Adrenal gland (tissue), 12 donors: ENCODE data around the gene CILP2. TPM values are rescaled to one million over a fixed set of nuclear protein-coding genes. Genes with fewer than 3 reads are reported as not detected.

Experiments used
- DNase-seq, 7 donors: peaks; one replicate each; pipeline ENCODE4 v3.0.0-alpha.2; 2019 to 2020
- H3K27ac ChIP-seq, 5 donors: fragments of 200-600 bp; sonication (generic) in 4 of 5; 1 replicate in 3 of 5; 2 replicates in 2 of 5; pipeline versions ENCODE4 v1.5.1 to v1.8.0; 2016 to 2020; ENCODE audit warnings: mild to moderate bottlenecking in 1 of 5
- H3K27me3 ChIP-seq: fragments of 200-600 bp; 2 replicates; pipeline ENCODE4 v1.8.0; 2021
- H3K36me3 ChIP-seq, 2 donors: fragments of 200-600 bp; replicated peaks in 1 of 2; 1 replicate in 1 of 2; 2 replicates in 1 of 2; pipeline versions ENCODE4 v1.5.1 to v1.8.0; 2018 to 2022
- H3K4me1 ChIP-seq, 2 donors: fragments of 200-600 bp; replicated peaks in 1 of 2; 1 replicate in 1 of 2; 2 replicates in 1 of 2; pipeline versions ENCODE4 v1.5.1 to v1.8.0; 2018 to 2021
- H3K4me3 ChIP-seq, 4 donors: fragments of 200-600 bp; sonication (generic) in 3 of 4; one replicate each; pipeline ENCODE4 v1.5.1; 2016 to 2018
- H3K9me3 ChIP-seq, 3 donors: fragments of 200-600 bp; sonication (generic) in 1 of 3; replicated peaks in 1 of 3; 1 replicate in 2 of 3; 2 replicates in 1 of 3; pipeline versions ENCODE4 v1.5.1 to v1.8.0; 2016 to 2021
- POLR2A ChIP-seq, 2 donors: fragments of 450-650 bp; IDR thresholded peaks; one replicate each; pipeline ENCODE4 v1.6.1; 2017; ENCODE audit warnings: antibody characterized with exemption in 2 of 2, mild to moderate bottlenecking in 2 of 2, moderate library complexity in 1 of 2
- WGBS, 4 donors: extraction: QIAGEN DNeasy Blood & Tissue Kit in 2 of 4; methylation state at CpG; one replicate each; pipeline versions ENCODE4 v1.1.5 to v1.1.7; 2013 to 2017; 5-methylcytosine and 5-hydroxymethylcytosine counted together
- intact Hi-C, 2 donors: fragments of 100-400 bp; cut with DNase I; formaldehyde crosslinking; loops; one replicate each; pipeline versions ENCODE4 v1.14.1 to v1.15.0; 2022 to 2023
- polyA plus RNA-seq, 3 donors: library from polyadenylated mRNA; stranded (reverse); fragments of 200-250 nt in 2 of 3; fragments of 350-450 nt in 1 of 3; fragmentation: Illumina TruSeq in 1 of 3; extraction: RNeasy Lipid Tissue Mini Kit (QIAGEN cat#74804) in 1 of 3; gene quantifications; one replicate each; pipeline ENCODE4 v1.2.3, GENCODE V29; 2013 to 2014
- total RNA-seq, 9 donors: library from RNA; depleted of rRNA in 4 of 9; stranded (reverse); fragments of >200 nt in 4 of 9; fragments of 120-200 nt in 1 of 9; fragmentation: NEBNext Ultra II Directional in 1 of 9; extraction: Animal tissue kit (Norgen Biotek cat#: 25700) in 1 of 9; gene quantifications; one replicate each; pipeline versions ENCODE4 v1.1.0 to v1.2.4, GENCODE V29; 2013 to 2023
- TF ChIP-seq, protein P1 (sequence below), 6 experiments: fragments of 450-650 bp in 4 of 6; fragments of 200-600 bp in 2 of 6; sonication (generic) in 1 of 6; IDR thresholded peaks; 1 replicate in 5 of 6; 2 replicates in 1 of 6; pipeline versions ENCODE4 v1.5.1 to v1.8.0; 2016 to 2021; ENCODE audit warnings: antibody characterized with exemption in 6 of 6, mild to moderate bottlenecking in 2 of 6, moderate library complexity in 1 of 6
- donor health status: healthy with polysubstance abuse.
- donor health status: Bipolar disorder and iron deficiency.
- donor health status: DM: yes; HTN: yes; CAD: no.
- donor health status: DM: no; HTN: no; CAD: no.
- donor health status: DM: no; HTN: no; CAD: no.
- donor health status: DM: yes; HTN: yes; CAD: no.

Gene CILP2
- total and polyA plus RNA-seq, 12 donors, result 0.13 to 0.43 (median 0.23) TPM; not detected in 8

DNA sequence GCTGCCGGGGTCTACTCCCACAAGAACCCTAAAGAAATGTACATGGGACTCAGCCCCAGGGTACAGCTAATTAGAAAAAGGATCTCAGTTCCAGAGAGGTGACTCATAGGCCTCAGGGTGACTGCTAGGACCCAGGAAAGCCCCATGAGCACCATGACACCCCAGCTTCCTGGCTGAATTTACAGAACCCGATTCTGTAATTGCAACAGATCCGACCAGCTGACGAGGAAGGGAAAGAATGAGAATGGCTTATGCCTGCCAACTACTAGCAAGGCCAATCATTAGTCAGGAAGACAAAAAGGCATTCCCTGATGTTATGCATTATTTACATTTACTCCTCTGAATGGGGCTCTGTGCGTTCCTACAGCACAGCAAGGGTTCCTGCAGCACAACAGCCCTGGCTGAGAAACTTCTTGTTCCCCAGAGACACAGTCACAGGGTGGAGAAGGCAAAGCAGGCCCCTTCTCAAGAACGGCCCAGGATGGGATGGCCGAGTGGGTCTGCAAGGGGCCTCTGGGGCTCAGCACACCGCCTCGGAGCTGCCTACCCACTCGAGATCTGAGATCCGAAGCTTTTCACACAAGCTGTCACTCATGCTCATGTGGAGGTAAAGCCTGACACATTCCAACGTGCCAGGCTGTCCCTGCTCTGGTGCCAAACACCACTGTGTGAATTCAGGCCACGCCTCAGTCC lies 53.2 kb downstream of the CILP2 start:
- DNase-seq, result peak in 6 of 7 donors; percentile 16 to 68 (median 40)
- Histone ChIP-seq H3K27ac (peak overlapping the region in 1 of 5 donors; percentile 63), H3K36me3 (no peaks in the 10 kb centered on the region), H3K4me3 (no peak overlapping the region), H3K27me3 (no peaks in the 10 kb centered on the region), H3K4me1 (no peaks in the 10 kb centered on the region), H3K9me3 (no peaks in the 10 kb centered on the region)
- 62 to 79% (median 65%) methylated on average over 5 to 13 of the region's 13 CpGs for WGBS, 4 donors
- TF ChIP-seq POLR2A (IDR thresholded peaks at IDR 0.05), result no peak
- TF ChIP-seq, protein P1, sequence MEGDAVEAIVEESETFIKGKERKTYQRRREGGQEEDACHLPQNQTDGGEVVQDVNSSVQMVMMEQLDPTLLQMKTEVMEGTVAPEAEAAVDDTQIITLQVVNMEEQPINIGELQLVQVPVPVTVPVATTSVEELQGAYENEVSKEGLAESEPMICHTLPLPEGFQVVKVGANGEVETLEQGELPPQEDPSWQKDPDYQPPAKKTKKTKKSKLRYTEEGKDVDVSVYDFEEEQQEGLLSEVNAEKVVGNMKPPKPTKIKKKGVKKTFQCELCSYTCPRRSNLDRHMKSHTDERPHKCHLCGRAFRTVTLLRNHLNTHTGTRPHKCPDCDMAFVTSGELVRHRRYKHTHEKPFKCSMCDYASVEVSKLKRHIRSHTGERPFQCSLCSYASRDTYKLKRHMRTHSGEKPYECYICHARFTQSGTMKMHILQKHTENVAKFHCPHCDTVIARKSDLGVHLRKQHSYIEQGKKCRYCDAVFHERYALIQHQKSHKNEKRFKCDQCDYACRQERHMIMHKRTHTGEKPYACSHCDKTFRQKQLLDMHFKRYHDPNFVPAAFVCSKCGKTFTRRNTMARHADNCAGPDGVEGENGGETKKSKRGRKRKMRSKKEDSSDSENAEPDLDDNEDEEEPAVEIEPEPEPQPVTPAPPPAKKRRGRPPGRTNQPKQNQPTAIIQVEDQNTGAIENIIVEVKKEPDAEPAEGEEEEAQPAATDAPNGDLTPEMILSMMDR (IDR thresholded peaks at IDR 0.05), result no peak
- intact Hi-C loops, result no loop called here

DNA sequence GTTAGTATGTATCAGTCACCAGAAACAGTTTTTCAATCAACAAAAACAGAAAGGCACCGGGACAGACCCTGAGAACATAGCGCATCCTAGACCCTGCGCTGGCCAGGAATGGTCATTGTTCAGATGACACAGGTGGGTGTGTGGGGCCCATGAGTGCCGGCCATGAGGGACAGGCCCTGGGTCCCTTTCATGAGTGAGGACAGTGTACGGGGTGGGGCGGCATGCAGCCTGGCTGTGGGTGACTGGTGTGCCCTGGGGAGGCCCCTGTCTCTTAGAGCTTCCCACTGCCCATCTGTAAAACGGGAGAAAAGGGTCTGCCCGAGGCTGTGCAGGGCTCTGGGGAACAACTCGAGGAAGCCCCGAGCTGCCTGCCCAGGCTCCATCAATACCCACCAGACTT lies 54.6 kb downstream of the CILP2 start:
- H3K4me3 ChIP-seq, result no peak overlapping the region

GRCh38 chr19:19594381-19594780 lies 56.3 kb downstream of the CILP2 start:
- no peaks in the 10 kb centered on the region for H3K27me3 ChIP-seq
- WGBS, 4 donors, result 92 to 95% (median 95%) methylated on average over 4 of the region's 4 CpGs
- H3K4me1 ChIP-seq, result no peaks in the 10 kb centered on the region
- intact Hi-C loops, result no loop called here
- H3K9me3 ChIP-seq, result no peaks in the 10 kb centered on the region
- no peak overlapping the region for H3K4me3 ChIP-seq
- TF ChIP-seq POLR2A (IDR thresholded peaks at IDR 0.05), result no peak
- TF ChIP-seq, protein P1 (IDR thresholded peaks at IDR 0.05), result no peak
- no peak for DNase-seq
- H3K27ac ChIP-seq, result no peak overlapping the region
- H3K36me3 ChIP-seq, result no peaks in the 10 kb centered on the region

More for the DNA sequence above, 54.6 kb downstream of the CILP2 start:
- H3K4me1 ChIP-seq, result no peaks in the 10 kb centered on the region
- no peak overlapping the region for H3K27ac ChIP-seq
- TF ChIP-seq POLR2A (IDR thresholded peaks at IDR 0.05), result no peak
- TF ChIP-seq, protein P1 (IDR thresholded peaks at IDR 0.05), result no peak
- no peaks in the 10 kb centered on the region for H3K9me3 ChIP-seq
- H3K27me3 ChIP-seq, result no peaks in the 10 kb centered on the region
- intact Hi-C loops, result no loop called here
- H3K36me3 ChIP-seq, result no peaks in the 10 kb centered on the region
- no peak for DNase-seq
- 90 to 98% (median 92%) methylated on average over 4 to 10 of the region's 10 CpGs for WGBS, 4 donors

GRCh38 chr19:19595171-19595701 lies 57.2 kb downstream of the CILP2 start:
- Histone ChIP-seq H3K27me3 (no peaks in the 10 kb centered on the region), H3K27ac (no peak overlapping the region), H3K4me1 (no peaks in the 10 kb centered on the region), H3K4me3 (no peak overlapping the region), H3K36me3 (no peaks in the 10 kb centered on the region), H3K9me3 (no peaks in the 10 kb centered on the region)
- no peak for TF ChIP-seq POLR2A (IDR thresholded peaks at IDR 0.05)
- TF ChIP-seq, protein P1 (IDR thresholded peaks at IDR 0.05), result no peak
- DNase-seq, result no peak
- intact Hi-C loops, result no loop called here
- WGBS, 4 donors, result 69 to 93% (median 79%) methylated on average over 3 to 8 of the region's 8 CpGs

Other genes with a start within 250 kb of the CILP2 start
- 10 to 100 TPM; 25.5 to 74.7 (median 53.9) TPM for gene SUGP1, start 217.8 kb upstream of the CILP2 start, total RNA-seq
- 100 to 1,000 TPM in 1 of 3 donors, 10 to 100 TPM in 2; 55.9 to 130 (median 91.0) TPM for gene SUGP1, start 217.8 kb upstream of the CILP2 start, polyA plus RNA-seq
- 10 to 100 TPM; 25.5 to 64.8 (median 48.8) TPM for gene MAU2, start 217.4 kb upstream of the CILP2 start, total RNA-seq
- 10 to 100 TPM; 14.9 to 41.3 (median 29.5) TPM for gene MAU2, start 217.4 kb upstream of the CILP2 start, polyA plus RNA-seq
- gene GATAD2A, start 132.6 kb upstream of the CILP2 start, total RNA-seq, result 100 to 1,000 TPM in 1 of 9 donors, 10 to 100 TPM in 8; 17.8 to 125 (median 65.3) TPM
- gene GATAD2A, start 132.6 kb upstream of the CILP2 start, polyA plus RNA-seq, result 10 to 100 TPM; 17.0 to 35.1 (median 20.9) TPM
- gene TSSK6, start 22.7 kb upstream of the CILP2 start, total RNA-seq, result 10 to 100 TPM in 1 of 9 donors, 1 to 10 TPM in 6, under 1 TPM in 2; 0.61 to 50.5 (median 3.5) TPM
- 1 to 10 TPM in 1 of 3 donors, under 1 TPM in 1, not detected in 1; 0.37 to 1.0 TPM for gene TSSK6, start 22.7 kb upstream of the CILP2 start, polyA plus RNA-seq
- gene NDUFA13, start 22.0 kb upstream of the CILP2 start, total RNA-seq, result 100 to 1,000 TPM in 7 of 9 donors, 10 to 100 TPM in 2; 17.0 to 517 (median 323) TPM
- gene NDUFA13, start 22.0 kb upstream of the CILP2 start, polyA plus RNA-seq, result 100 to 1,000 TPM; 202 to 558 (median 329) TPM
- 1 to 10 TPM in 5 of 9 donors, under 1 TPM in 4; 0.36 to 5.7 (median 1.1) TPM for gene YJEFN3, start 9.4 kb upstream of the CILP2 start, total RNA-seq
- 10 to 100 TPM in 1 of 3 donors, 1 to 10 TPM in 1, under 1 TPM in 1; 0.77 to 30.2 (median 6.1) TPM for gene YJEFN3, start 9.4 kb upstream of the CILP2 start, polyA plus RNA-seq
- under 1 TPM in 6 of 9 donors, not detected in 3; 0.28 to 0.86 (median 0.66) TPM for gene PBX4, start 80.4 kb downstream of the CILP2 start, total RNA-seq
- gene PBX4, start 80.4 kb downstream of the CILP2 start, polyA plus RNA-seq, result 1 to 10 TPM in 2 of 3 donors, not detected in 1; 2.9 to 6.3 TPM
- gene LPAR2, start 90.0 kb downstream of the CILP2 start, total RNA-seq, result 1 to 10 TPM in 8 of 9 donors, under 1 TPM in 1; 0.95 to 5.1 (median 3.6) TPM
- gene LPAR2, start 90.0 kb downstream of the CILP2 start, polyA plus RNA-seq, result 10 to 100 TPM in 1 of 3 donors, 1 to 10 TPM in 1, under 1 TPM in 1; 0.93 to 10.5 (median 3.8) TPM
- gene GMIP, start 105.4 kb downstream of the CILP2 start, total RNA-seq, result 10 to 100 TPM in 5 of 9 donors, 1 to 10 TPM in 3, under 1 TPM in 1; 0.44 to 17.0 (median 10.3) TPM
- gene GMIP, start 105.4 kb downstream of the CILP2 start, polyA plus RNA-seq, result 10 to 100 TPM in 1 of 3 donors, 1 to 10 TPM in 2; 2.7 to 13.8 (median 3.2) TPM
- gene ATP13A1, start 125.4 kb downstream of the CILP2 start, total RNA-seq, result 100 to 1,000 TPM in 4 of 9 donors, 10 to 100 TPM in 5; 21.1 to 195 (median 78.3) TPM
- gene ATP13A1, start 125.4 kb downstream of the CILP2 start, polyA plus RNA-seq, result 100 to 1,000 TPM in 2 of 3 donors, 10 to 100 TPM in 1; 18.7 to 132 (median 103) TPM
- gene ZNF101, start 130.6 kb downstream of the CILP2 start, total RNA-seq, result 1 to 10 TPM; 1.3 to 9.8 (median 6.4) TPM
- gene ZNF101, start 130.6 kb downstream of the CILP2 start, polyA plus RNA-seq, result 10 to 100 TPM in 1 of 3 donors, 1 to 10 TPM in 2; 6.0 to 11.8 (median 6.2) TPM
- 1 to 10 TPM; 3.1 to 8.5 (median 4.2) TPM for gene ZNF14, start 194.8 kb downstream of the CILP2 start, total RNA-seq
- 1 to 10 TPM; 2.7 to 5.2 (median 3.9) TPM for gene ZNF14, start 194.8 kb downstream of the CILP2 start, polyA plus RNA-seq